Neural progenitor cell (in vitro differentiated cells): ENCODE data around the gene PPAN. TPM values are rescaled to one million over a fixed set of nuclear protein-coding genes. Genes with fewer than 3 reads are reported as not detected.

Experiments
- DNase-seq: peaks from one replicate; pipeline ENCODE4 v3.0.0-alpha.2; 2016; ENCODE audit warnings: low spot score
- H2AFZ ChIP-seq: fragments of 200-600 bp; sonication (generic); replicated peaks from 2 replicates; pipeline ENCODE4 v1.6.1; 2016; ENCODE audit warnings: antibody characterized with exemption
- H3F3A ChIP-seq: fragments of 200-600 bp; sonication (generic); 2 replicates; pipeline ENCODE4 v1.6.1; 2016; ENCODE audit warnings: antibody characterized with exemption, low read depth
- H3K27ac ChIP-seq: fragments of 200-600 bp; sonication (generic); 2 replicates; pipeline ENCODE4 v1.5.1; 2016; ENCODE audit warnings: mild to moderate bottlenecking
- H3K27me3 ChIP-seq: fragments of 200-600 bp; sonication (generic); 2 replicates; pipeline ENCODE4 v1.6.1; 2016; ENCODE audit warnings: mild to moderate bottlenecking, moderate library complexity
- H3K36me3 ChIP-seq: fragments of 200-600 bp; sonication (generic); 2 replicates; pipeline ENCODE4 v1.5.1; 2016
- H3K4me1 ChIP-seq: fragments of 200-600 bp; sonication (generic); 2 replicates; pipeline ENCODE4 v1.6.1; 2016; ENCODE audit warnings: mixed run types
- H3K4me2 ChIP-seq: fragments of 200-600 bp; sonication (generic); 2 replicates; pipeline ENCODE4 v1.6.1; 2016
- H3K4me3 ChIP-seq: fragments of 200-600 bp; sonication (generic); 2 replicates; pipeline ENCODE4 v1.5.1; 2016
- H3K79me2 ChIP-seq: fragments of 200-600 bp; sonication (generic); 2 replicates; pipeline ENCODE4 v1.6.1; 2016; ENCODE audit warnings: low read depth
- H3K9ac ChIP-seq: fragments of 200-600 bp; sonication (generic); 2 replicates; pipeline ENCODE4 v1.6.1; 2016
- H3K9me3 ChIP-seq: fragments of 200-600 bp; sonication (generic); 2 replicates; pipeline ENCODE4 v1.5.1; 2016; ENCODE audit warnings: low read depth
- H4K20me1 ChIP-seq: fragments of 200-600 bp; sonication (generic); 2 replicates; pipeline ENCODE4 v1.6.1; 2016; ENCODE audit warnings: low read depth
- H3K27ac Mint-ChIP-seq: 3 replicates; pipeline ENCODE4 v1.8.0; 2021; ENCODE audit warnings: mixed read lengths
- H3K27me3 Mint-ChIP-seq: 2 replicates; pipeline ENCODE4 v1.8.0; 2022; ENCODE audit warnings: low read depth, mild to moderate bottlenecking, inconsistent platforms, moderate library complexity, mixed read lengths; ENCODE audit not compliant: insufficient read depth
- H3K36me3 Mint-ChIP-seq: 3 replicates; pipeline ENCODE4 v1.8.0; 2021; ENCODE audit warnings: mixed read lengths
- H3K4me1 Mint-ChIP-seq: 3 replicates; pipeline ENCODE4 v1.8.0; 2021; ENCODE audit warnings: mixed read lengths
- H3K4me3 Mint-ChIP-seq: 3 replicates; pipeline ENCODE4 v1.8.0; 2021; ENCODE audit warnings: mild to moderate bottlenecking, moderate library complexity, mixed read lengths
- H3K9me3 Mint-ChIP-seq: 3 replicates; pipeline ENCODE4 v1.8.0; 2020; ENCODE audit warnings: mixed read lengths
- CTCF ChIP-seq: fragments of 200-600 bp; sonication (generic); IDR thresholded peaks from 2 replicates; pipeline ENCODE4 v1.5.1; 2017; ENCODE audit warnings: antibody characterized with exemption, mild to moderate bottlenecking
- EZH2 ChIP-seq: fragments of 200-600 bp; sonication (generic); IDR thresholded peaks from 2 replicates; pipeline ENCODE4 v1.6.1; 2017; ENCODE audit warnings: antibody characterized with exemption, mild to moderate bottlenecking, moderate library complexity
- EZH2phosphoT487 ChIP-seq: fragments of 200-600 bp; sonication (generic); IDR thresholded peaks from 2 replicates; pipeline ENCODE4 v1.6.1; 2017; ENCODE audit warnings: antibody characterized with exemption
- total RNA-seq: library from RNA; depleted of rRNA; stranded (reverse); fragments of >200 nt; gene quantifications from 2 replicates; pipeline ENCODE4 v1.2.3, GENCODE V29; 2015; ENCODE audit warnings: low replicate concordance

PPAN gene
- total RNA-seq, 1 donor from 2014 or later = 6.6 TPM

- H3K27me3 Mint-ChIP-seq = peaks cover 10% of the 10 kb centered on the region
- H3K4me1 Mint-ChIP-seq = peaks cover 19% of the 10 kb centered on the region
- no peak overlapping the region for H3K4me3 ChIP-seq
- peaks cover 15% of the 10 kb centered on the region for H4K20me1 ChIP-seq
- H3K9me3 Mint-ChIP-seq = no peaks in the 10 kb centered on the region
- no peak for DNase-seq
- peaks cover 25% of the 10 kb centered on the region for H3K79me2 ChIP-seq
- H3K27ac ChIP-seq = no peak overlapping the region
- H3K9ac ChIP-seq = no peak overlapping the region
- TF ChIP-seq CTCF = no peak
- TF ChIP-seq EZH2 = no peak
- no peak for TF ChIP-seq EZH2phosphoT487
- no peak overlapping the region for H3K4me2 ChIP-seq
- H3K9me3 ChIP-seq = no peaks in the 10 kb centered on the region
- no peak overlapping the region for H2AFZ ChIP-seq
- H3K4me3 Mint-ChIP-seq = no peak overlapping the region
- no peak overlapping the region for H3K27ac Mint-ChIP-seq
- H3K36me3 Mint-ChIP-seq = peaks cover 16% of the 10 kb centered on the region
- peaks cover 34% of the 10 kb centered on the region for H3F3A ChIP-seq
- H3K4me1 ChIP-seq = peaks cover 7% of the 10 kb centered on the region
- H3K27me3 ChIP-seq = no peaks in the 10 kb centered on the region
- H3K36me3 ChIP-seq = no peaks in the 10 kb centered on the region
Measured at GRCh38 chr19:10109528-10109927, 3.4 kb downstream of the PPAN start.

GRCh38 chr19:10110076-10110971 is 4.2 kb downstream of the PPAN start:
- H3K9me3 Mint-ChIP-seq = no peaks in the 10 kb centered on the region
- no peak overlapping the region for H3K4me2 ChIP-seq
- no peak overlapping the region for H2AFZ ChIP-seq
- no peaks in the 10 kb centered on the region for H3K27me3 ChIP-seq
- no peak overlapping the region for H3K27ac ChIP-seq
- peaks cover 7% of the 10 kb centered on the region for H3K4me1 ChIP-seq
- H3K4me3 Mint-ChIP-seq = peak overlapping the region; percentile 53
- no peaks in the 10 kb centered on the region for H3K9me3 ChIP-seq
- H3K27ac Mint-ChIP-seq = no peak overlapping the region
- H3K4me1 Mint-ChIP-seq = peaks cover 14% of the 10 kb centered on the region
- peaks cover 25% of the 10 kb centered on the region for H3K79me2 ChIP-seq
- H3K36me3 Mint-ChIP-seq = peaks cover 16% of the 10 kb centered on the region
- H3K36me3 ChIP-seq = no peaks in the 10 kb centered on the region
- H4K20me1 ChIP-seq = peaks cover 15% of the 10 kb centered on the region
- H3F3A ChIP-seq = peaks cover 39% of the 10 kb centered on the region
- no peak for TF ChIP-seq EZH2
- no peak for TF ChIP-seq EZH2phosphoT487
- no peak for TF ChIP-seq CTCF
- H3K9ac ChIP-seq = no peak overlapping the region
- peaks cover 10% of the 10 kb centered on the region for H3K27me3 Mint-ChIP-seq
- H3K4me3 ChIP-seq = no peak overlapping the region
- DNase-seq = no peak

- peaks cover 15% of the 10 kb centered on the region for H4K20me1 ChIP-seq
- peaks cover 7% of the 10 kb centered on the region for H3K4me1 ChIP-seq
- Mint-ChIP-seq H3K9me3 (no peaks in the 10 kb centered on the region), H3K4me1 (peaks cover 8% of the 10 kb centered on the region), H3K4me3 (peak overlapping the region; percentile 53), H3K27ac (no peak overlapping the region), H3K36me3 (peaks cover 16% of the 10 kb centered on the region), H3K27me3 (peaks cover 10% of the 10 kb centered on the region)
- TF ChIP-seq EZH2phosphoT487 (no peak), EZH2 (no peak), CTCF (no peak)
- H3K4me2 ChIP-seq = no peak overlapping the region
- H3K27ac ChIP-seq = no peak overlapping the region
- no peaks in the 10 kb centered on the region for H3K9me3 ChIP-seq
- H3K9ac ChIP-seq = no peak overlapping the region
- no peak for DNase-seq
- no peak overlapping the region for H3K4me3 ChIP-seq
- H3K79me2 ChIP-seq = peaks cover 25% of the 10 kb centered on the region
- no peaks in the 10 kb centered on the region for H3K27me3 ChIP-seq
- no peak overlapping the region for H2AFZ ChIP-seq
- H3F3A ChIP-seq = peaks cover 39% of the 10 kb centered on the region
- no peaks in the 10 kb centered on the region for H3K36me3 ChIP-seq
Measured at GRCh38 chr19:10110972-10111317, 4.8 kb downstream of the PPAN start.
